CD4-positive, CD25-positive, alpha-beta regulatory T cell (primary cell): Measurements from ENCODE around the gene LRRC51. TPM values are rescaled to one million over a fixed set of nuclear protein-coding genes. Genes with fewer than 3 reads are reported as not detected.

ENCODE experiments used
- ATAC-seq, 2 donors: fragments of 150-1000 bp; cut with Tn5 transposase; one replicate each; pipeline ENCODE4 v1.10.0; 2021; ENCODE audit warnings: low read depth in 2 of 2, moderate number of reproducible peaks in 2 of 2, moderate library complexity in 1 of 2
- DNase-seq, 3 donors: peaks; one replicate each; pipeline versions ENCODE4 v3.0.0 to v3.0.0-alpha.2; 2012 to 2022; ENCODE audit warnings: mixed read lengths in 1 of 3
- H3K27ac ChIP-seq: one replicate; pipeline ENCODE4 v1.7.0; 2013; ENCODE audit warnings: mild to moderate bottlenecking, low read length; ENCODE audit not compliant: insufficient read depth, poor library complexity, severe bottlenecking
- H3K27me3 ChIP-seq: one replicate; pipeline ENCODE4 v1.7.0; 2013; ENCODE audit warnings: low read length; ENCODE audit not compliant: control insufficient read depth, insufficient read depth
- H3K36me3 ChIP-seq: one replicate; pipeline ENCODE4 v1.7.0; 2013; ENCODE audit warnings: mild to moderate bottlenecking, low read length, moderate library complexity; ENCODE audit not compliant: control insufficient read depth, insufficient read depth
- H3K4me1 ChIP-seq: 2 replicates; pipeline ENCODE4 v1.7.0; 2013; ENCODE audit warnings: mild to moderate bottlenecking, low read length; ENCODE audit not compliant: insufficient read depth, control insufficient read depth, poor library complexity, severe bottlenecking
- H3K4me3 ChIP-seq: one replicate; pipeline ENCODE4 v1.7.0; 2013; ENCODE audit warnings: low read depth, mild to moderate bottlenecking, low read length, moderate library complexity
- H3K9me3 ChIP-seq, 2 experiments: 1 replicate in 1 of 2; 2 replicates in 1 of 2; pipeline ENCODE4 v1.7.0; 2013; ENCODE audit warnings: low read length in 2 of 2, mild to moderate bottlenecking in 1 of 2, moderate library complexity in 1 of 2; ENCODE audit not compliant: control insufficient read depth in 2 of 2
- H3K27ac Mint-ChIP-seq, 3 donors: one replicate each; pipeline ENCODE4 v1.8.0; 2020 to 2022; ENCODE audit warnings: mild to moderate bottlenecking in 3 of 3, mixed read lengths in 3 of 3, moderate library complexity in 2 of 3
- H3K27me3 Mint-ChIP-seq: one replicate; pipeline ENCODE4 v1.8.0; 2022; ENCODE audit warnings: mild to moderate bottlenecking, mixed read lengths
- H3K36me3 Mint-ChIP-seq: one replicate; pipeline ENCODE4 v1.8.0; 2020; ENCODE audit warnings: mixed read lengths
- H3K4me1 Mint-ChIP-seq, 4 donors: one replicate each; pipeline ENCODE4 v1.8.0; 2020 to 2022; ENCODE audit warnings: mixed read lengths in 4 of 4, mild to moderate bottlenecking in 1 of 4
- H3K4me3 Mint-ChIP-seq, 4 donors: one replicate each; pipeline ENCODE4 v1.8.0; 2020 to 2022; ENCODE audit warnings: mild to moderate bottlenecking in 4 of 4, mixed read lengths in 4 of 4, moderate library complexity in 3 of 4
- H3K9me3 Mint-ChIP-seq, 7 donors: one replicate each; pipeline ENCODE4 v1.8.0; 2020 to 2022; ENCODE audit warnings: mixed read lengths in 7 of 7, mild to moderate bottlenecking in 3 of 7, moderate library complexity in 2 of 7
- polyA plus RNA-seq, 4 donors: library from polyadenylated mRNA; unstranded; fragments of 300-500 nt; fragmentation: Illumina TruSeq; gene quantifications; one replicate each; pipeline ENCODE4 v1.2.3, GENCODE V29; 2021
- total RNA-seq: library from RNA; stranded (reverse); gene quantifications from one replicate; pipeline ENCODE4 v1.2.3, GENCODE V29; 2022

LRRC51 gene
- total RNA-seq (1.5 TPM), polyA plus RNA-seq (1 to 10 TPM; 2.8 to 9.4 (median 6.3) TPM)

GRCh38 chr11:72080326-72081183, at the start of gene LRRC51, which contains the start of gene NUMA1:
TSS of gene LRRC51 (plus strand) at chr11:72080850. CDS start at chr11:72089084, 8,234 bp downstream.
TSS of gene NUMA1 (minus strand) at chr11:72080542. CDS start at chr11:72035943, 44,599 bp downstream.
- H3K27ac Mint-ChIP-seq, result peak within 1 kb of the TSS; percentile 98 to 99 (median 99)
- peak; percentile 99 to 100 (median 99) for DNase-seq
- Histone ChIP-seq H3K4me1 (peaks cover 17% of the 10 kb centered on the region), H3K4me3 (peak within 1 kb of the TSS; percentile 86), H3K27me3 (no peaks in the 10 kb centered on the region), H3K27ac (peak within 1 kb of the TSS; percentile 91), H3K36me3 (peaks cover 3% of the 10 kb centered on the region), H3K9me3 (no peaks in the 10 kb centered on the region)
- H3K36me3 Mint-ChIP-seq, result peaks cover 10% of the 10 kb centered on the region
- no peaks in the 10 kb centered on the region for H3K9me3 Mint-ChIP-seq
- H3K4me1 Mint-ChIP-seq, result peaks cover 26 to 60% (median 50%) of the 10 kb centered on the region in 4 donors
- no peaks in the 10 kb centered on the region for H3K27me3 Mint-ChIP-seq
- peak; percentile 92 to 93 for ATAC-seq
- H3K4me3 Mint-ChIP-seq, result peak within 1 kb of the TSS; percentile 81 to 96 (median 92)

GRCh38 chr11:72036687-72037086, 44.0 kb upstream of the LRRC51 start:
- no peaks in the 10 kb centered on the region for H3K9me3 ChIP-seq
- Mint-ChIP-seq H3K4me1 (peaks cover 0 to 51% (median 38%) of the 10 kb centered on the region in 4 donors), H3K27me3 (no peaks in the 10 kb centered on the region), H3K36me3 (peaks cover 11% of the 10 kb centered on the region), H3K9me3 (no peaks in the 10 kb centered on the region), H3K27ac (peak overlapping the region; percentile 60 to 88 (median 84)), H3K4me3 (peak overlapping the region in 3 of 4 donors; percentile 47 to 77 (median 73))
- ATAC-seq (no peak), DNase-seq (no peak)
- no peaks in the 10 kb centered on the region for H3K27me3 ChIP-seq
- H3K27ac ChIP-seq, result peak overlapping the region; percentile 35
- peak overlapping the region; percentile 5 for H3K4me3 ChIP-seq
- H3K36me3 ChIP-seq, result peaks cover 34% of the 10 kb centered on the region
- H3K4me1 ChIP-seq, result peaks cover 64% of the 10 kb centered on the region

GRCh38 chr11:72037554-72038311, 42.9 kb upstream of the LRRC51 start:
- no peak for ATAC-seq
- H3K4me1 ChIP-seq, result peaks cover 72% of the 10 kb centered on the region
- no peaks in the 10 kb centered on the region for H3K9me3 ChIP-seq
- peaks cover 24% of the 10 kb centered on the region for H3K36me3 ChIP-seq
- no peaks in the 10 kb centered on the region for H3K27me3 Mint-ChIP-seq
- no peak for DNase-seq
- no peaks in the 10 kb centered on the region for H3K27me3 ChIP-seq
- no peak overlapping the region for H3K27ac Mint-ChIP-seq
- H3K27ac ChIP-seq, result peak overlapping the region; percentile 94
- H3K4me3 ChIP-seq, result peak overlapping the region; percentile 90
- H3K4me1 Mint-ChIP-seq, result peaks cover 9 to 57% (median 43%) of the 10 kb centered on the region in 4 donors
- H3K9me3 Mint-ChIP-seq, result no peaks in the 10 kb centered on the region
- peak overlapping the region in 1 of 4 donors; percentile 47 for H3K4me3 Mint-ChIP-seq
- peaks cover 11% of the 10 kb centered on the region for H3K36me3 Mint-ChIP-seq

- H3K27me3 ChIP-seq, result no peaks in the 10 kb centered on the region
- peak overlapping the region; percentile 94 for H3K27ac ChIP-seq
- DNase-seq (no peak), ATAC-seq (no peak)
- Mint-ChIP-seq H3K9me3 (no peaks in the 10 kb centered on the region), H3K27ac (no peak overlapping the region), H3K4me1 (peaks cover 14 to 57% (median 44%) of the 10 kb centered on the region in 4 donors), H3K27me3 (no peaks in the 10 kb centered on the region), H3K36me3 (peaks cover 11% of the 10 kb centered on the region), H3K4me3 (no peak overlapping the region)
- peak overlapping the region; percentile 90 for H3K4me3 ChIP-seq
- peaks cover 17% of the 10 kb centered on the region for H3K36me3 ChIP-seq
- peaks cover 73% of the 10 kb centered on the region for H3K4me1 ChIP-seq
- no peaks in the 10 kb centered on the region for H3K9me3 ChIP-seq
Measured at GRCh38 chr11:72038491-72038890, 42.2 kb upstream of the LRRC51 start.

GRCh38 chr11:72039031-72039855, 41.4 kb upstream of the LRRC51 start:
- Mint-ChIP-seq H3K27ac (no peak overlapping the region), H3K36me3 (peaks cover 11% of the 10 kb centered on the region), H3K4me3 (no peak overlapping the region), H3K27me3 (no peaks in the 10 kb centered on the region), H3K9me3 (no peaks in the 10 kb centered on the region), H3K4me1 (peaks cover 21 to 57% (median 43%) of the 10 kb centered on the region in 4 donors)
- ATAC-seq (no peak), DNase-seq (peak in 1 of 3 donors; percentile 35)
- peaks cover 9% of the 10 kb centered on the region for H3K36me3 ChIP-seq
- peaks cover 73% of the 10 kb centered on the region for H3K4me1 ChIP-seq
- no peaks in the 10 kb centered on the region for H3K9me3 ChIP-seq
- H3K4me3 ChIP-seq, result peak overlapping the region; percentile 90
- peak overlapping the region; percentile 94 for H3K27ac ChIP-seq
- no peaks in the 10 kb centered on the region for H3K27me3 ChIP-seq

- H3K4me3 ChIP-seq, result peak overlapping the region; percentile 90
- ATAC-seq (no peak), DNase-seq (peak in 1 of 3 donors; percentile 14)
- H3K36me3 Mint-ChIP-seq, result peaks cover 10% of the 10 kb centered on the region
- peaks cover 73% of the 10 kb centered on the region for H3K4me1 ChIP-seq
- no peaks in the 10 kb centered on the region for H3K9me3 Mint-ChIP-seq
- no peaks in the 10 kb centered on the region for H3K27me3 ChIP-seq
- H3K4me3 Mint-ChIP-seq, result no peak overlapping the region
- no peaks in the 10 kb centered on the region for H3K9me3 ChIP-seq
- H3K27ac ChIP-seq, result peak overlapping the region; percentile 94
- peaks cover 21 to 59% (median 44%) of the 10 kb centered on the region in 4 donors for H3K4me1 Mint-ChIP-seq
- H3K27me3 Mint-ChIP-seq, result no peaks in the 10 kb centered on the region
- H3K36me3 ChIP-seq, result peaks cover 6% of the 10 kb centered on the region
- H3K27ac Mint-ChIP-seq, result no peak overlapping the region
Measured at GRCh38 chr11:72039856-72040401, 40.7 kb upstream of the LRRC51 start.
